ENCODE results near the gene TNFRSF4. TPM values are rescaled to one million over a fixed set of nuclear protein-coding genes. Genes with fewer than 3 reads are reported as not detected.

The TNFRSF4 gene
- total RNA-seq, 1 experiment from 2014 or later = 0.88 TPM

DNA sequence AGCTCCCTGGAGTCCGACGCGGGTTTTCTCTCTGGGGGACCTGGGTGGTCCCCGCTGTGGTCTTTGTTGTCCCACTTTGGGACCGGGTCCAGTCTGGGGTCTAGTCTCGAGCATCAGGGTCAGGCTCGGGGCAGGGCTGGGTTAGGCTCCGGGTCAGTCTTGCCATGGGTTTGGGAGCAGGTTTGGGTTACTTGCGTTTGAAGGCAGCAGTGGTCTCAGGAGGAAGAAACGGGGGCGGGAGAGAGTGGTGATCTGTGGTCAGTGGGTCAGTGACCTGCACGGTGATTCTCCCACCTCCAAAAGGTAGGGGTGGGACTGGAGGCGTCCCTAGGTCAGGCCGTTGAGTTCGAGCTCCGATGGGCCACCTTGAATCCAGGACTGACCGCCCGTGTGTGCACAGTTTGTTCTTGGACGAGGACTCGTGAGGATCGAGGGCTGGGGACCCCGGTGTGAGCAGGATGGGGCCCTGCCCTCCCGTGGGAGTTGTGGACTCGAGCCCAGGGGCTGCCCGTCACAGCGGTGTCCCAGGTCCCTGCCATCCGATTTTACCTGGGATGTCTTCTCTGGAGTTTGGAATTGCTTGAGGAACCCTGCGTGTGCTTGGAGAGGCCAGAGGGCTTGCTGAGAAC is 20.3 kb upstream of the TNFRSF4 start:
- DNase-seq (ENCODE audit: low read depth) = no peak

DNA sequence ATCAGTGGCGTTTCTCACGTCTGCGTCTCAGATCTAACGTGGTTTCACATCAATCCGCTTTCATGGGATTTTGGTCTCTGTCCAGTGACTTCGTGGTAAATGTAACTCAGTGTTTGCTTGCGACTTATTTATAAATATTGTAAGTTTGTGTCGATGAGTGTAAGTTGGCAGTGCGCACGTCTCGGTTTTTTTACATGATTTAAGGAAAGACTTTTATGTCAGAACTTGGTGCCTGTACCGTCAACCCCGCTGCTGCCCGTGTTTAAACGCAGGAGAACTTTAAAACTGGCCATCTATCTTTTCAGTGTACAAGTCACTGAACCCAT is 19.6 kb upstream of the TNFRSF4 start:
- DNase-seq (ENCODE audit: low read depth) = no peak

DNA sequence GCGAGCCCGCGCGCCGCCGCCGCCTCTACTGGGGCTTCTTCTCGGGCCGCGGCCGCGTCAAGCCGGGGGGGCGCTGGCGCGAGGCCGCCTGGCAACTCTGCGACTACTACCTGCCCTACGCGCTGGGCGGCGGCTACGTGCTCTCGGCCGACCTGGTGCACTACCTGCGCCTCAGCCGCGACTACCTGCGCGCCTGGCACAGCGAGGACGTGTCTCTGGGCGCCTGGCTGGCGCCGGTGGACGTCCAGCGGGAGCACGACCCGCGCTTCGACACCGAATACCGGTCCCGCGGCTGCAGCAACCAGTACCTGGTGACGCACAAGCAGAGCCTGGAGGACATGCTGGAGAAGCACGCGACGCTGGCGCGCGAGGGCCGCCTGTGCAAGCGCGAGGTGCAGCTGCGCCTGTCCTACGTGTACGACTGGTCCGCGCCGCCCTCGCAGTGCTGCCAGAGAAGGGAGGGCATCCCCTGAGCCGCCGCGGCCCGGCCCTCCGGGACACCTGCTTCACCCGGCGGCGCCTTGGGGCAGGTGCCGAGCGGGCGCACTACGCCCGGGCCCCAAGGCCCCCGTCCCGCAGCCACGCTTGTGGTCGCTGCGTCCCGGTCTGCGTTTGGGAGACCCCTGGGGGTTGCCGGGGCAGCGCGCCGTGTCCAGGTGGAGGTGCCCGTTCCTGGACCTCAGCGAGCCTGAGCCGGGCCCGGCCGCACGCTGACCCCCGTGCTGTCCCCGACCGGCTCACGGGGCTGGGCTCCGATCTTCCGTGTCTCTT is 19.0 kb upstream of the TNFRSF4 start:
- DNase-seq (ENCODE audit: low read depth) = no peak

DNA sequence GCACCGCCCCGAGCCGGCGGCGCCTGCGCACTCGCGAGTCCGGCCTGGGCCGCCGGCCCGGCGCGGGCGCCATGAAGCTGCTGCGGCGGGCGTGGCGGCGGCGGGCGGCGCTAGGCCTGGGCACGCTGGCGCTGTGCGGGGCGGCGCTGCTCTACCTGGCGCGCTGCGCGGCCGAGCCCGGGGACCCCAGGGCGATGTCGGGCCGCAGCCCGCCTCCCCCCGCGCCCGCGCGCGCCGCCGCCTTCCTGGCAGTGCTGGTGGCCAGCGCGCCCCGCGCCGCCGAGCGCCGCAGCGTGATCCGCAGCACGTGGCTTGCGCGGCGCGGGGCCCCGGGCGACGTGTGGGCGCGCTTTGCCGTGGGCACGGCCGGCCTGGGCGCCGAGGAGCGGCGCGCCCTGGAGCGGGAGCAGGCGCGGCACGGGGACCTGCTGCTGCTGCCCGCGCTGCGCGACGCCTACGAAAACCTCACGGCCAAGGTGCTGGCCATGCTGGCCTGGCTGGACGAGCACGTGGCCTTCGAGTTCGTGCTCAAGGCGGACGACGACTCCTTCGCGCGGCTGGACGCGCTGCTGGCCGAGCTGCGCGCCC is 18.3 kb upstream of the TNFRSF4 start, which contains the start of gene B3GALT6:
B3GALT6 (plus strand) TSS at position 30 of the 588 bp plus-strand sequence; CDS start at position 72, 42 bp downstream.
- no peak for DNase-seq (ENCODE audit: low read depth)

DNA sequence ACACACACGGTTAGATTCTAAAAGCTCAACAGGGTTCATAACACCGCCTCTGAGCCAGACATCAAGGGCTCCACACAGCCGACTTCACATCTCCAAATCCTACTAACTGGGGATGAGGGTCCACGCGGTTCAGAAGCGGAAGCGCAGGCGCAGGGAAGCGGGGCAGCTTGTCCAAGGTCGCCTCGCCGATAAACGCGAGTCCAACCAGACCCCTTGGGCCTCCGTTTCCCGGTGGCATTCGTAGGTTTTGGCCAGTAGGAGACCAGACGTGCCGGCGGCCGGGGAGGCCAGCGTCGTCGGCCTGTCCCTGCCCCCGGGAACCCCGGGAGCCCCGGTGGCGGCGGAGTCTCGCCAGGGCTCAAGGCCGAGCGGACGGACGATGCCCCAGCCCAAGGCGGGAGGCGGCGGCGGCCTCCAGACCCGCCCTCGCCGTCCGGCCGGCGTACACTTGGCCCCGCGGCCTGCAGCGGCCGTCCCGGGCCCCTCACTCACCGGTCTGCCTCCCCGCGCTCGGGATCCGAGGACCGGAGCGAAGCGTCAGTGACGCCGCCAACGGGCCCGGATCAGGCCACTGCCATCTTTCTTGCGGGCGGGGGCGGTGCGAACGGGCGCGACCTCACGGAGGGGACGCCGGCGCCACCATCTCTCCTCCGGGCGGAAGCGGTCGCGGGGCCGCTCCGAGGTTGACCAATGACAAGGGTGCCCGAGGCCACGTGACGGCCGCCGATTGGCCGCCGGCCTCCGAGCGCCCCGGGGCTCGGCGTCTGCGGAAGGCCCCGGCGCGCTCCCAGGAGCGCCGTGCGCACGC is 17.7 kb upstream of the TNFRSF4 start, which contains the start of gene SDF4:
SDF4 (minus strand) TSS at position 602 of the 808 bp plus-strand sequence. CDS start 3,229 bp downstream, outside the sequence.
- peak; percentile 94 for DNase-seq (ENCODE audit: low read depth)

DNA sequence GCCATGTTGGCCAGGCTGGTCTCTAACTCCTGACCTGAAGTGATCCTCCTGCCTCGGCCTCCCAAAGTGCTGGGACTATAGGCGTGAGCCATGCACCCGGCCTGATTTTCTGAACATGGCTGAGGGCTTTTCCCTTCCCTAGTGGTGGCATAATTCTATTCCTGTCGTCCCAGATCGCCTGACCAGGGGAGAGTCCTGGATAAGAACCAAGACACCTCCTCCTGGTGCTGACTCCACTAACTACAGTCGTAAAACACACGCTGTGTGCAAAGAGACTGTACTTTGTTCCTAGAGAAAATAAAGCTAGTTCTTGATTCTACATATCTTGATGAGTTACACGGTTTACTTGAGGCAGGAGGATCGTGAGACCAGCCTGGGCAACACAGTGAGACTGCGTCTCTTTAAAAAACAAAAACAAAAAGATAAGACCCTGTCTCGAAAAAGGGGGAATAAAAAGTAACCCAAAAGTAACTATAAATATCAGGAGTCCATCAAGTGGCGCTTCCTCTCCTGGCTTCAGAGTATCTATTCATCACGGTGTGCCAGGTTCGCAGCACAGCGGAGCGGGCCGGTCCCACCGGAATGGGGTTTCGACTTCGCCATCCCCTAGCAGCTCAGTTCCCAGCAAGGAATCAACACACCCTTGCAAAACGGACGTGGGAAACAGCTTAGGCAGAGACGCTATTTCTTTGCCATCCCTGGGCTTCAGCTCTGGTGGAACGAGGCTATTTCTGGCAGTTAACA is 16.9 kb upstream of the TNFRSF4 start:
- DNase-seq (ENCODE audit: low read depth) = peak; percentile 48

DNA sequence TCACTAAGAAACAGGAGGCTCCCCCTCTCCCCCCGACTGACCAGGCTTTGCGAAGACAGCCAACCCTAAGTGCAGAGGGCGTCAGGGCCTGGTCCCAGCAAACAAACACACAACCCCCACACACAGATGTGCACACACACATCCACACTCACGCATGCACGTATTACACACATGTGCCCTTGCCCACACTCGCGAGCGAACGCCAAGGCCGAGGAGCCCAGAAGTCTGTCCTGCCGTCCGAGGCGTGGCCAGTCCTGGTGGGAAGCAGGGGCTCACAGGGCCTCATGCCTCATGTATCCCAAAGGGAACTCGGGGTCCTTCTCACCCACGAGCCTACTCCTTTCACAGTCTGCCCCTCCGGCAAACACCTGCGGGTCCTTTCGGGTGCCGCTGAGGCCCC is 15.8 kb upstream of the TNFRSF4 start:
- DNase-seq (ENCODE audit: low read depth) = no peak

DNA sequence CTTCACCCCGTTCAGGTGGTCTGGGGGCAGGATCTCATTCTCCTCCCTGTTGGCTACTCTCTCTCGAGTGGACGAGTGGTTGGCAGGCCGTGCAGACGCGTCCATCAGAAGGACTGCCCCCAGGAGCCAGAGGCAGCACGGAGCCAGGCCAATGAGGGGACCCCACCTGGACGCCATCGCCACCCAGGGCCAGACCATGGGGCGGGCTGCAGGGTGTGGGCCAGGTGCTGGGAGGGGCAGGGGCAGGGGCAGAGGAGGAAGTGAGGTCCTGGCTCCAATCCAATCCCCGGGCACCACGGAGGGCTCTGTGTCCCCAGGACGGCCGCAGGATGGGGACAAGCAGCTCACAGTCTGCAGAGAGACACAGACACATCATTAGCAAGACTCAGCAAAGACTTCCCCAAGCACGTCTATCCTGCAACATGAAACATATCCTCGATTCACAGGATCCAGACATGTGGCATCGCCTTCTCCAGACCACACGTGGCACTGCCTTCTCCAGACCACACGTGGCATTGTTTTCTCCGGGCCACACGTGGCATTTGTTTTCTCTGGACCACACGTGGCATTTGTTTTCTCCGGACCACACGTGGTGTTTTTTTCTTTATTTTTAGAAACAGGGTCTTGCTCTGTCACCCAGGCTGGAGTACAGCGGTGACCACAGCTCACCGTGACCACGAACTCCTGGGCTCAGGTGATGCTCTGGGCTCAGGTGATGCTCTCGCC is 14.8 kb upstream of the TNFRSF4 start:
- DNase-seq (ENCODE audit: low read depth) = no peak

DNA sequence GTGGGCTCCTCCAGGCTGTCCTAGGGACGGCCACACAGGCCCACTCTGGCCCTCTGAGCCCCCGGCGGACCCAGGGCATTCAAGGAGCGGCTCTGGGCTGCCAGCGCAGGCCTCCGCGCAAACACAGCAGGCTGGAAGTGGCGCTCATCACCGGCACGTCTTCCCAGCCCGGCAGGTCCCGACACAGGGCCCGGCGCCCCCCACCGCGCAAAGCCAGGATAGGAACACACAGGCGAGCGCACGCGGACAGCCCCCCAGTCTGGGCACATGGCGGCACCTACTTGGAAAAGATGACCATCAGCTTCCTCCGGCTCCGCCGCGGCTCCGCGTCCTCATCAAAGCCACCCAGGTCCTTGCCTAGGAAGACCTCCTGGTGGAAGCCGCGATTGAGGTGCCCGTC is 14.2 kb upstream of the TNFRSF4 start:
- no peak for DNase-seq (ENCODE audit: low read depth)

DNA sequence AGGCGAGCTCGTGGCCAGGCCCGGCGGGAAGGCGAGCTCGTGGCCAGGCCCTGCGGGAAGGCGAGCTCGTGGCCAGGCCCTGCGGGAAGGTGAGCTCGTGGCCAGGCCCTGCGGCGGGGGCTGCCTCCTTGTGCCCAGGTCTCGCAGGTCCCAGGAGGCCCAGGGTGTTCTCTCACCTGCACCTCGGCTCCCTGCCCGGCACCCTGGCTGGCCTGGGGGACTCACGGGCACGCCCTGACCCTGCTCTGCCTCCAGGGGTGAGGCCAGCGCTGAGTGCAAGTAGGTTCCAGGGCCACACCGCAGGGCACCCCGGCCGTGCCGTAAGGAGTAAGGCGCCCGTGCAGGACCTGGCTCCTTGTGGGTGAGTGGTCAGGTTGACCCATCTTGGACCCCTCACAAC is 13.4 kb upstream of the TNFRSF4 start:
- DNase-seq (ENCODE audit: low read depth) = no peak

DNA sequence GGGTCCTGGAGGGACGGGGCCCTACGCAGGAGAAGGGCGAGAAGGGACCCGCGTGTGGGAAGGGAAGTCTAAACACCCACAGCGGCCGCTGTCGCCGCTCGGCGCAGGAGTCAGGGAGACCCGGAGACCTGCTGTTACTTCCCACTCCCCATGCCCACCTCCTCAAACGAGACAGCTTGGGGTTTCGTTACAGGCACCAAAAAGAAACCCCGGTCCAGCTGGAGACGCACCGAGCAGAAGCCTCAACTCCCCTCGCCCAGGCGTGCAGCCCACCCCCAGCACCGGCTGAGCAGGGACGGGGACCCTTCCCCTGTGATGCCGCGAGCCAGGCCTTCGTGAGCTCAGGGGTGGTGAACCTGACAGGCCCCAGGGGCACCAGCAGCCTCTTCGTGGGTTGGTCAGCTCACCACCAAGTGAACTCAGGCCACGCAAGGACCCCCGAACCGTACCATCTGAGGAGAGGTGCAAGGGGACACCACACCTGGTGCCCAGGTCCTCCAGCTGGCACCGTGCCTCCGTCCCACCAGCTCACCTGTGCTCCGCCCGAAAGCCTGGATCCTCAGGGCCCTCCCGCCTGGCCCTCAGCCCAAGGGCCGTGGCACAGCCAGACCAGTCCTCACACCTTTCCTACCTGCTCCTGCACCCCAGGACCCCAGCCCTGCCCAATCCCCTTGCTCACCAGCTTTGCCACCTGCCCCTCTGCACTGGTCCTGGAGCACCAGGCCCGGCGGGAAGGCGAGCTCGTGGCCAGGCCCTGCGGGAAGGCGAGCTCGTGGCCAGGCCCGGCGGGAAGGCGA is 12.8 kb upstream of the TNFRSF4 start:
- DNase-seq (ENCODE audit: low read depth) = no peak

DNA sequence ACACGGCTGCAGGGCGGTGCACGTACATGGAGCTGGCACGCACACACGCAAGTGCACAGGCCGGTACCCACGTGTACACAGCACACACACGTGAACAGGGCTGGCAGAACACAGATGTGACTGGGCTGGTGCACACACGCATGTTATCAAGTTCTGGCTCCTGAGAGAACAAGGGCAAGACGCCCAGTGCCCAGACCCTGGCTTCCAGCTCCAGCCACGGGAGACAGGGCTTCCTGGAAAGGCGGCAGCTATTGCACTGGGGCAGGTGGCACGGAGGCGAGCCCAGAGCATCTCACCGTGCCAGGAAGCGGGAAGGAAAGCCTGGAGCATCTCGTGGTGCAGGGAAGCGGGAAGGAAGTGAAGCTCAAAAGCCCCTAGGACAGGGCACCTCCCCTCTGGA is 12.0 kb upstream of the TNFRSF4 start:
- DNase-seq (ENCODE audit: low read depth) = no peak

DNA sequence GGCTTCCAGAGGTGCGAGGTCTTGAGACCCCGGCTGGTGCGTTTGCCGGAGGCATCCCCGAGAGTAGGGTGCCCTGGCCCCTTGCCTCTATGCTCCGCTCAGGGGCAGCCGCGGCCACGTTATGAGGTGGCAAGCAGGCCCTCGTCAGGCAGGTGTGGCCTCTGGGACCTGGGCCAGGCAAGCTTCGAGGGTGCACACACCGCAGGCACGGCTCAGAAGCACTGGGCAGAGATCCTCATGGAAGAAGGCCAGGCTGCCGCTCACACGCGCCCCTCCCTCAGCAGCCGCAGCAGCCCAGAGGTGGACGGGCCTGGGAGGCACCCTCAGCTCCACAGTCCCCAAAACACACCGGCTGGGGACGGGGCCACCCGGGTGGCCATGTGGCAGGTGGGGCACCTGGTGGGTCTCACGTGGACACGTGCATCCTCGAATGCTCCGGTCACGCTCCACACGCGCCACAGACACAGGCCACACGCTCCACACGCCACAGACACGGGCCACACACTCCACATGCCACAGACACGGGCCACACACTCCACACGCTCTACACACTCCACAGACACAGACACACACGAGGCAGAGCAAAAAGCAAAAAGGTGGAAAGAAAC is 11.4 kb upstream of the TNFRSF4 start:
- no peak for DNase-seq (ENCODE audit: low read depth)

DNA sequence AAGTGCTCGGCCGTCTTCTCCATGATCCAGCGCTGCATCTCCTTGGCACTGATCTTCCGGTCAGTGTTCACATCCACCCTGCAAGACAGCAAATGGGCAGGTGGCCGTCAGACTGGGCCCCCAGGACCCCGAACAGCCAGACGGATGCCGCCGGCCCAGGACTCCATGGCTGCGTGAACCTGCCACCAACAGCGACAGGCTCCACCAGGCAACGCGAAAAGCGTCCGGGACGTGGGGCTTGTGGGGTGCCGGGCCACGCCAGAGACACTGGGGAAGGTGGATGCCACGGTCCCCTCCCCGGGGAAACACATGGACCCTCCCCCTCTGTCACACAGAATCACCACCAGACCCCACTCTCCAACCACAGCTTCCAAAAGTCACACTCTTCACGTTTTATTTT is 9.9 kb upstream of the TNFRSF4 start:
- no peak for DNase-seq (ENCODE audit: low read depth)

DNA sequence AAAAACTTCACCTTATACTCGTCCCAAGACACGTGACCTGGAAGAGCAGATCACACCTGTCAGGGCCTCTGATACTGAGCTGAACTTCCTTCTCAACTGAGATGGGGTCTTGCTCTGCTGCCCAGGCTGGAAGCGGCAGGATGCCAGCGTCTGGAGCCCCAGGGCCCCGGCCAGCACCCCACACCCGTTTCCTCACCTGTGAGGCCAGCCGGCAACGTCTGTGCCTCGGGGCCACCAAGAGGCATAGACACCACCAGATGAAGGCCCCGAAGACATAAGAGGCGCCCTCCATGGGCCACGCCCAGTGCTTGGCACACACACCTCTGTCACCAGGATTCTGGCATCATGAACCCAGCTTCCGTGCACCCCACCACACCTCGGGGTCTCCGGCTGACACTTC is 9.4 kb upstream of the TNFRSF4 start:
- DNase-seq (ENCODE audit: low read depth) = no peak

DNA sequence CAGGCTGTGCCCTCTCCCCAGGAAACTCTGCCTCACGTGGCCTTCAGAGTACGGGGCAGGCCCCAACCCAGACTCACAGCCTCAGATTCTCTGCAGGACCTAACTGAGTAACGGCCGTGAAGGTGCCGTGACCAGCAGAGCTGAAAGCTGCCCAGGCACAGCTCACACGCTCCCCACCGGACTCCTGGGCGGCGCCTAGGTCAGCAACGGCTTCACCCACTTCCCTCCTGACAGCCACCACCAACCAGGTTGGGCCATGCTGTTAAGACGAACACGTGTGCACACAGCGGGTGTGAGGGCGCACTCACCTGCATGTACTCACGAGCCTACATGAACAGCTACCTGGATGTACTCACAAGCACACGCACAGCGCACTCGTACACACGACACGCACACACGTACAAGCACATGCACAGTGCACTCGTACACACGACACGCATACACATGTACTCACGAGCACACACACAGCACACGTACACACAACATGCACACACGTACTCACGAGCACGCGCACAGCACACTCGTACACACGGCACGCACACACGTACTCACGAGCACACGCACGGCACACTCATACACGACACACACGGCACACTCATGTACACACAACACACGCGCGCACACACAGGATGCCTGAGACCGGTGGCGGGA is 8.7 kb upstream of the TNFRSF4 start:
- DNase-seq (ENCODE audit: low read depth) = no peak

DNA sequence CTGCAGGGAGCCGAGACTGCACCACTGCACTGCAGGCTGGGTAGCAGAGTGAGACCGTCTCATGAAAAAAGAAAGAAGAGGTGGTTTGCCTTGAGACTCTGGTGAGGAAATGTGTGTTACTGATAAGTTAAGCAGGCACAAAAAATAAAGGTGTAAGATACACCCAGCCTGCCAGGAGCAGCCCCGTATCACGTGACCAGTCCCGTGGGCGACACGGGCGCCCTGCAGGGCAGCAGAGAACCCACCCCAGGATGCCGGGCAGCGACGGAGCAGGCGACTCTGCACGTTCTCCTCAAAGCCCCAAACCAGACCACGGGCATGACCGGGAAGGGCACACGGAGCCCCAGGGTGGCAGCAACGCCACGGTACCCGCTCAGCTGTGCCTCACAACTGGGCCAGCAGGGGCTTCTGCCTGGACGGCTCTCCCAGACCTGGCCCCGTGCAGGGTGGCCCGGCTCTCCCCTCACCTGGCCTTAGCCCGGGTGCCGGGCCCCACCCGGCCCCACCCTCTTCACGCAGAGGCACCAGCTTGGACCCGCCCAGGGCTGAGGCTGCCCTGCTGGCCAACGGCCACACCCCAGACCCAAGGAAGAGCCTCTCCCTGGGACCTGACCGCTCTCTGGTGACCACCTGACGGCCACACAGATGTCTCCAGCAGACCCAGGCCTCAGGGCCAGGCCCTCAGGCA is 8.1 kb upstream of the TNFRSF4 start:
- no peak for DNase-seq (ENCODE audit: low read depth)

DNA sequence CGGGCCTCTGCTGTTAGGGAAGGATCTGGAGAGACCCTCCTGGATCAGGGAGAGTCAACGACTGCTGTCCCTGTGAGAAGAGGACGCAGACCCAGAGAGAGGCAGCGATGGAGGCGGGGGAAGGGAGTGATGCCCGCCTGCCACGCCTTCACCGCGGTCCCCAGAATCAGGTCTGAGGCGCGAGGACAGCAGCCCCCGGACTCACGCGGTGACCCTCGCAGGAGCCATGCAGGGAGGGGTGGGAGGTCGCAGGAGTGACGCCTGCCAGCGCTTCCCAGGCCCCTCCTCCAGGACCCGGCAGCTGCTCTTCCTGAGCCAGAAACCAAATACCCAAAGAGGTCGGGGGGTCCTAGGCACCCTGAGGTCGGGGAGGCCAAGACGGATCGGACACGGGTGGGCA is 6.2 kb upstream of the TNFRSF4 start:
- no peak for DNase-seq (ENCODE audit: low read depth)
